Stimulated activated CD8-positive, alpha-beta memory T cell treated with anti-CD3 and anti-CD28 coated beads, Interleukin-4, amount 100 ng/mL, for 24 hours (primary cell): ENCODE data around the gene GP1BA.

ENCODE experiments used
- DNase-seq: peaks from one replicate; pipeline ENCODE4 v3.0.0-alpha.2; 2020; ENCODE audit warnings: low read depth

GP1BA gene

DNA sequence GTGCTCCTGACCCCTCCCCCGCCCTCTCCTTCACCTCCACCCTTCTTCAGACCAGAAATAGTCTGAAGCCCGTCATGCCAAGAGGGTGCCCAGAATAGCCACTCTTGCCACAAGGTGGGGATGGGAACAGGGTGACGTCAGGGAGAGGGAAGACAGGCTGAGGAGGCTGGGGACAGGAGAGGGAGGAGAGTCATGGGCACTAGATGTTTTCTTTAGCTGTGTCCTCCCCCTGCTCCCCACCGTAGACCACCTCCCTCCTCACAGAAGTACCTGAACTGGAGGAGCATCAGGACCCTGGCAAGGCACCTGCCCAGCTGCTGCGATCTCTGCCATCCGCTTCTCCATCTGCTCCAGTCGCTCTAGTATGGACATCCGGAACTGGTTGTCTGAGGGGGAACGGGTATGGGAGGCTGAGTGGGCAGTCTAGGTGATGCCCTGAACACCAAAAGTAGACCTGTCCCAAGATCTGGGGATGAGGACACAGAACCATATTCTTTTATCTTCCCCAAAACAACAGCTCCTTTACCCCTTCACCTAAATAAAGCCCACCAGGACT lies 42.1 kb downstream of the GP1BA start:
- no peak for DNase-seq

DNA sequence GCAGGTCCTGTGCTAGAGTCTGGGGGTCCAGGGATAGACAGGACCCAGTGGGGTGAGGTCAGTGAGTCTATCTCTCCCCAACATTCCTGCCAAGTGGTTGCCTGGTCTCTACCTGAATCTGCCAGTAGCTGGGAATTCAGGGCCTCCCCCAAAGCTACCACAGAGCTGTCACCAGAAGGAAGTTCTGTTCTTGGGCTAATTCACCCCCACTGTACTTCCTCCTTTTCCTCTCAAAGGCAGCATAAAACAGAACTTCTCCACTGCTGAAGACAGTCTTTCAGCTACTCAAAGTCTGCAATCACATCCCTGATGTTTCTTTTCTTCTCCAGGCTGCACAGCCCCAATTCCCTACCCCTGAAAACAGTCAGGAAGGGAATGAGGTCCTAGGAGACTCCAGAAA lies 46.6 kb downstream of the GP1BA start:
- no peak for DNase-seq

DNA sequence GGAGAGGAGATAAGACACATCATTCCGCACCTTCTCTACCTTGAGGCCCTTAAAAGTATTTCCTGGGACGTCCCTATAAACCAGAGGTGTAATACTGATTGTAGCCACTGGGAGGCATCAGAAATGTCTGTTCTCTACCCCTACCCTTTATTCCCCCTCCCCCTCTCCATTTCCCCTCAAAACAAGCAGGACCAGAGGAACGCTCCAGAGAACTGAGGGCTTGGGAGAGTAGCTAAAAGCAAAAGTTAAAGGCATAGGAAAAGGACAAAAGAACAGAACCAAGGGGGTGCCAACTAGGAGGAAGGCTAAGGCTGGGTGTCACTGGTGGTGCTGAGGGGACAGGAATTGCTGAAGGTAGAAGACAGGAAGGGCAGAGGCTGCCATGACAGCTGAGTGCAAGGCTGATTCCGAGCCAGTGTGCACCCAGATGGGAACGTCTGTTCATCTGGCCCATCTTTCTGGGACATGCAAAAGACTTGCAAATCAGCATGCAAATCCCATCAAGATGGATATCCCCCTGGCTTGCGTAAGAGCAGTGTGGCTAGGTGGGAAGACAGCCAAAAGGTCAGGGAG lies 48.7 kb downstream of the GP1BA start:
- no peak for DNase-seq

DNA sequence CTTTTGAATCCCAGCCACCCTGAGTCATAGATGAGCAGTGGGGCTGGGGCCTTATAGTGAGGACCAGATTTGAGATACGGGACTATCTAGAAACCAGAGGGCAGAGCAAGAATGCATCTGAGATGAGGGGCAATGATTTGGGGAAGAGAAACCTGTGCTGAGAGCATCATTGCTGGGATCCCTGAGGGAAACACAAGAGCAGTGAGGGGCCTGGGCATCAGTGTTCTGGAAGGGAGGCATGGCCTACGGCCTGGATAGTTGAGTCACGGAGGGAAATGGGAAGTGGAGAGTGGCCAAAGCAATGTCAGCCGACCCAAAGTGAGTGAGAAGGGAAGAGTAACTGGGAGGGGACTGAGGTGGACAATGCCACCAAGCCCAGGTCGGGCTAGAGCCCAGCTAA lies 50.2 kb downstream of the GP1BA start:
- DNase-seq = no peak
